ENCODE results near the gene GRXCR1.

GRXCR1 gene

GRCh38 chr4:42927946-42928345 is 35.4 kb downstream of the GRXCR1 start:
- no peak for DNase-seq (ENCODE audit: low read depth in 2 of 3, low spot score in 2 of 3)

DNA sequence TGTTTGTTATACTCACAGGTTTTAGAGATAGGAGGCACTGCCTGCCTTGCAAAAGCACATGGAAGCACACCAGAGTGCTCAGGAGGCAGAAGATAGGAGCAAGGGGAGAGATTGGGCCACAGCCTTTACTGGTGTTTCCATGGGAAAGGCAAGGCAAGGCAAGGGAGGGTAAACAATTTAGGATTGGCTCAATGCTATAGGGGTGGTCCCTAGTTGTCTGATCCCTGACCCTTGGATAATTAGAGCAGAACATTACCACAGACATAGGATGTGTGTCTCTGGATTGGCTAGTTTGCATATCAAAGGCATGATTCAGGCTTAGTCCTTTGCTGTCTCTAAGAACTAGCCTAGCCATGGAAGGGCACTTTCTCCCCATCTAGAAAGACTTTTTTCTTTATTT is 36.1 kb downstream of the GRXCR1 start:
- no peak for DNase-seq (ENCODE audit: low read depth in 2 of 3, low spot score in 2 of 3)

- DNase-seq (ENCODE audit: low read depth in 2 of 3, low spot score in 2 of 3), result no peak
These were observed 49.7 kb downstream of the GRXCR1 start for GRCh38 chr4:42942216-42942615.

DNA sequence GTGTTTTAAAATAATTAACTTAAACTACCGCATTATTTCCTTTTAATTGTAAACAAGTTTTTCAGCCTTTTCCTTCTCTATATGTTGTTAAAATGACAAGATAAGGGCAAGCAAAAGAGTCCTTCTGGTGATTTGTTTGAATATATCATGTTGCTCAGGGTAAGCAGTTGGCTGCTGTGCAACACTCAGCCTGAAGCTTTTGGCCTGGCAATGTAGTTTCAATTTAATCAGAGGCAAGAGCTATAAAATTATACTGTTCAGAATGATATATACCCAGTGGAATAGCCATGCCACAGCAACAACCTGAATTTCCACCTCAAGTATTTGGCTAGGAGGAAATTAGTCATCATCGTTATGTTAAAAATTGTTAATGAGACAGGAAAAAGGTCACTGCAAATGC is 53.4 kb downstream of the GRXCR1 start:
- no peak for DNase-seq (ENCODE audit: low read depth in 2 of 3, low spot score in 2 of 3)

GRCh38 chr4:42953321-42953720 is 60.8 kb downstream of the GRXCR1 start:
- DNase-seq (ENCODE audit: low read depth in 2 of 3, low spot score in 2 of 3), result no peak

DNA sequence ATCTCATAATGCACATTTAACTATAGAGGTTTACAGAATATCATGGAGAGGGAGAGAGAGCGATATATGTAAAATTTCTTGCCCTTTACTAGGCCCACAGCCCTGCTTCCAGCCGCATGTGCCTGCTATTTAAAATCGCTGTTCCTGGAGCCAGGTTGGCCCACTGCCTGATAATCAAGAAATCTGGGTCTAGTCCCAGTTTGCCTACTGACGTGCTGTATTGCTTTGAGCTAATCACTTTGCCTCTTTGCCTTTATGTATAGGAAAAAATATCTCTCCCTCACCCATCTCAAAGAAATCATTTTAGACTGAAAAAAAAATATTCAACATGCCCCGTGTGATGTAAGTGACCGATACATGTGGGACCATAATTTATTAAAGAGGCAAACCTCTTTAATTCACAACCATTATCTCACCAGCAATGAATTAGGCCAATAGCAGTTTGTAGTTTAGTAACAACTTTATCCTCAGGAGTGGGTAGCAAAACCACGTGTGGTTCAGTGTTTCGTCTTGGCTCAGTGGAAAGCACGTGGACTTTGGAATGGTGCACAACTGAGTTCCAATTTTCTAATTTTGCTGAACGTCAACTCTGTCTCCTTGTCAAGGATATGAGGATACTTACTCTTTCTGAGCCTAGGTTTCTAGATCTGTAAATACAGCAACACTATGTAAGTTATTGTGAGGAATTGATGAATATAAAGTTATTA is 62.6 kb downstream of the GRXCR1 start:
- DNase-seq (ENCODE audit: low read depth in 2 of 3, low spot score in 2 of 3), result no peak

DNA sequence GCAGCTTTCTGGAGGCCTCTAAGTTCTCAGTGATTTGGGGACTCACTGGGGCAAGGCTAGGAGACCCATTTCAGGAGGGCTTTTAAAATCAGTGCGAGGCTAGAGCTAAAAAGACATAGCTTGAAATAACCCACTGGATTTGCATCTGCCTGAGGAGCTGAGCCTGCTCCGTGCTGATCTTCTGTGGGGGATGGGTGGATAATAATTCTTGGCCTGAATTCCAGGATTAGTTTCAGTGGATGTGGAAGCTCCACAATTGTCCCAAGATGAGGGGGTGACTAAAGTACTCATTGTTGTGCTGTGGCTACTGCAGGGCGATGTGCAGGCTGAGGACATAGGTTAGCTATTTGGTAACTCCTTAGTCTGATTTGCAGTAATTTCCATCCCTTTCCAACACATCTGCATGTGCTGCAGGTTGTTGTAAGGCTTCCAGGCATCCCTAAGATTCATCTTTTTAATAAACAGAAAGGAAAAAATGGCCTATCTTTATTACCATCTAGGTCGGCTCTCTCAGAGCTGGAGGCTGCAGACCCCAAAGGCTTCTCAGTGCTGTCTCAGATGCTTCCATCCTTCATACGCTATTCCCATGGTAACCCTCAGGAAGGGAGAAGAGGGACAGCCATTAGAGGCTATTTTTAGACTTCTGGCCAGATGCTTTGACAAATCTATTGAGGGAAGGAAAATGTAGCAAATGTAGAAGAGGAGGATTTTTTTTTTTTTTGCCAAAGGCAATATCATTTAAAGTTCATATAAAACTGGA is 63.4 kb downstream of the GRXCR1 start:
- DNase-seq (ENCODE audit: low read depth in 2 of 3, low spot score in 2 of 3), result no peak

GRCh38 chr4:42965326-42965725 is 72.8 kb downstream of the GRXCR1 start:
- no peak for DNase-seq (ENCODE audit: low read depth in 2 of 3, low spot score in 2 of 3)

DNA sequence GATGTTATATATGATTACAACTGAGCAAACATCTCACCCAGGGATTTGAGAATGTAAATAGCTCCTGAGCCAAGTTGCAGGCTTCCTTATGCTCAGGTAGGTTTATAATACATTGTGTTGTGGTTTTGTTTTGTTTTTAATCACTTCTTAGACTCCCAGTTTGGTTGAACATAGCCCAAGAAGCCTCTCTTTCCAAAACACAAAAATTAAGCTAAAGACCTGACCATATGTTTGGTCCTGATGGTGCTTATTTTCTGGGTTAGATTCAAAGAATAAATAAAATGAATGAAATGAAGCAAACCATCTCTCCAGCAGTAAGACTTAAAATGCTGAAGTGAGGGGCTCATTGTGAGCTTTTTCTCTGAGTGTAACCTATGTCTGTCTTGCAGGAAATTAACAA is 93.5 kb downstream of the GRXCR1 start:
- no peak for DNase-seq (ENCODE audit: low read depth in 2 of 3, low spot score in 2 of 3)

DNA sequence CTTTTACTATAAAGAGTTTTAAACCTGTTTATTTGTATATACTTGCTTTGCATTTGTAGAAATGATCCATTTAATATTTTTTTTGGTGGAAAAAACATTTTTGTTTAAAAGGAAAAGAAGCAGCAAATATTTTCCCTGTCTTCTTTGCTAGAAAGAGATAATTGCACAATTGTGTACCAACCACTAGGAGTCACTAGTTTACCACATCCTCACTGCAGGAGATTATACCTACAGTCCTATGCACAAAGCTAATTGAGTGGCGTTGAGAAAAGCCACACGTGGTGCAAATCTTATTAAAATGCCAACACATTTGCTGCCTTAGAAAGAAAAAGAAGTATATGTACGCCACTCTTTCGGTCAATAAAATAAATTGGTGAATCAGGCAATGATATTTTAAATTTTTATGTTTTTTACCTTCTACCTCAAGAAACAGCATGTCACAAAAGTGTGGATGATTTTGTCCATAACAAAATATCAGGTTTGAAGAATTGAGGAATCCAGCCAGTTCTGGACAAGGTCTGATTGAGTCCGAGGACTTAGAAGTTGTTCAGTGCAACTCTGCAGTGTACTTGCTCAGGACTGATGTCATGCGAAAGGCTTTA is 102.9 kb downstream of the GRXCR1 start:
- DNase-seq (ENCODE audit: low read depth in 2 of 3, low spot score in 2 of 3), result no peak

- DNase-seq (ENCODE audit: low read depth in 2 of 3, low spot score in 2 of 3), result no peak
These were observed 116.3 kb downstream of the GRXCR1 start for GRCh38 chr4:43008793-43009192.

- DNase-seq (ENCODE audit: low read depth in 2 of 3, low spot score in 2 of 3), result no peak
These were observed 121.7 kb downstream of the GRXCR1 start for GRCh38 chr4:43014256-43014655.

DNA sequence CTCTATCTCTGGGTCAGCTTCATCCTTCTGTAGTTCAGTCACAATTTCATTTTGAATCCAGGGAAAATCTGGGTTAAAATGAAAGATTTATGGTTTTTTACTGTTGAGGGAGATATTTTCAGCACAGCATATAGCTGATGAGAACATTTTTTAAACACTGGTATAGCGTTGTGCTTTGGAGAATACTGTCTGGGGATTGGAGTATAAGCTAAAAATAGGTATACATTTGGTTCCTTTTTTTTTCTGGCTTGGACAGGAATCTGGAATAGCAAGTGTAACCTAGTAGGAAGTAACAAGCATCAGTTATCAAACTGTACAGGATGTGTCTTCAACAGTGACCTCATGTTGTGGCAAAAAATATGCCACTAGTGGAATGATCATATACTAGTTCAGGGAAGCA is 149.1 kb downstream of the GRXCR1 start:
- DNase-seq (ENCODE audit: low read depth in 2 of 3, low spot score in 2 of 3), result no peak

DNA sequence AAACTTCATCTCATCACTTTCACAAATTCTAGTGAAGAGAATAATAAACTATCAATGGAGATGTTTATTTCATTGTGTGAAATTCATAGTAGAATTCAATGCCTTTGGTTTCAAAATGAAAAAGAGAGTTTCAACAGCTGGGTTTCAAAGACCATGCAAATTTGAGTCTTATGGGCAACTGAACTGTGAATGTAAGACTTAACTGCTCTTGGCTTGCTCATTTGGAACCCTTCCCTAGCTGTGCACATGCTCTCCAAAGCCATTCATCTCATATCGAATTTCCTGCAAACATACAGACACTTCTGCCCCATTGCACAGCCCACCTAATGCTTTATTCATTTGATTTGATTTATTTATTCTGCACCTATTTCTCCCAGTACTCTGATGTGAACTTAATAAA is 154.5 kb downstream of the GRXCR1 start:
- no peak for DNase-seq (ENCODE audit: low read depth in 2 of 3, low spot score in 2 of 3)

DNA sequence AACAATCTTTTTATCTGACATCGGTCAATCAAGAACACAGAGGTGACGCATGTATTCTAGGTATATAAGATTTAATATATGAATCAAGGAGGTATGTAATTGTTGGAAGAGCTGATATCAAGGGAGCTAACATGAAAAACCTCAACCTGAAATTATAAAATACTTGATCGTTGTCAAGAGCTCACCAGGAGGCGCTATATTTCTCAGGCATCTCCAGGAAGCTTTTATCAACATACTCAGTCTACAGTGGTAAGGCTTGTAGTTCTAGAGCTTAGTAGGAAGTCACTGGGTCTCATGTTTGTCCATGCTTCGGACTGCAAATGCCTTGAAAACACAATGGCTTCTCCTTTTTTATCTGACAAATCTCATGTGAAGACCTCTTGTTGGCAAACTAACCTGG is 156.1 kb downstream of the GRXCR1 start:
- DNase-seq (ENCODE audit: low read depth in 2 of 3, low spot score in 2 of 3), result no peak

GRCh38 chr4:43049326-43049725 is 156.8 kb downstream of the GRXCR1 start:
- no peak for DNase-seq (ENCODE audit: low read depth in 2 of 3, low spot score in 2 of 3)

DNA sequence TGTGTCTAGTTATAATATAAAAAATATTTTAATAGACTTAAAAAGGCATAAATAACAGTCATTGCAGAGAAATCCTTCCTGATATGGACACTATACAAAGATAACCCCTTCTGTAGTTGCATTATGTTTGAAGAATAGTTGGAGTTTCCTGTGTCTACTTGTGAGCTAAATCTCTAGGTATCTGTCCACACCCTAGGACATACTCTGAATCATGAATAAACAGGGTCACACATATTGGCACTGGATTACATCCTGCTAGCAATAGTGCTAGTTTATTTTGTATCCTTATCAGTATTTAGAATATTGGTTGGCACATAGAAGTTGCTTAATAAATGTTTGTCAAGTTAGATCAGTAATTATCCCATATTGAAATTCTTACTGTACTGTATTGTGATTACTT is 173.9 kb downstream of the GRXCR1 start:
- no peak for DNase-seq (ENCODE audit: low read depth in 2 of 3, low spot score in 2 of 3)

- no peak for DNase-seq (ENCODE audit: low read depth in 2 of 3, low spot score in 2 of 3)
These were observed 178.6 kb downstream of the GRXCR1 start for GRCh38 chr4:43071069-43071468.
